Esophagus squamous epithelium (tissue), 4 donors: ENCODE data around the gene CDC42EP2.

ENCODE experiments used
- CTCF ChIP-seq, 6 experiments: fragments of 450-650 bp in 4 of 6; fragments of 200-600 bp in 2 of 6; sonication (generic) in 2 of 6; IDR thresholded peaks; one replicate each; pipeline ENCODE4 v1.5.1; 2016 to 2019; ENCODE audit warnings: antibody characterized with exemption in 6 of 6, mild to moderate bottlenecking in 4 of 6, moderate library complexity in 4 of 6
- POLR2A ChIP-seq, 4 donors: fragments of 450-650 bp; IDR thresholded peaks; one replicate each; pipeline ENCODE4 v1.6.1; 2017; ENCODE audit warnings: antibody characterized with exemption in 4 of 4, mild to moderate bottlenecking in 4 of 4, moderate library complexity in 3 of 4

DNA sequence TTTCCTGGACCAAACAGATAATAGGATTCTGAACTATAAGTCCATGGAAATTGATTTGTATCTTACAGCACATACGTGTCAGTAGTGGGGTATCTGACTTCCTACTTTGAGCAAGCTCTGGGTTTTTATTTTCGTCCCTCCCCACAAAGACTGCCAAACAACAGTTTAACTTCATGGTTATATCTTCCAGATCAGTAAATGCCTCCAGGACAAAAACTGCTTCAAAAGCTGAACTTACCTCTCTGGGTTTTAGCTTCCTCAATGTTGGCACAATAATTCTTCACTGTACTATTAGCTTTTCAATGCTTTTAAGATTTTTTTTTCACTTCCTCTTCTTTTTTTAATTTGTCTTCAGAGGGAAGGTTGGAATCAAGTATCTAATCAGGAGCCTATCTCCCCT is 14.8 kb downstream of the CDC42EP2 start:
- TF ChIP-seq CTCF (IDR thresholded peaks at IDR 0.05) (no peak), POLR2A (IDR thresholded peaks at IDR 0.05) (no peak)
